NCI-H526 treated with DMSO at 0.1 percent for 48 hours (cell line): ENCODE results near the gene PTGIR.
"Not testable (repeated sequence)": the region's sequence is repeated elsewhere in the genome, so short reads cannot be mapped to it uniquely, and the experiment has no call there.

Source experiments
- DNase-seq: peaks from one replicate; lab custom pipeline; 2025; lab: John Stamatoyannopoulos, UW

The PTGIR gene

DNA sequence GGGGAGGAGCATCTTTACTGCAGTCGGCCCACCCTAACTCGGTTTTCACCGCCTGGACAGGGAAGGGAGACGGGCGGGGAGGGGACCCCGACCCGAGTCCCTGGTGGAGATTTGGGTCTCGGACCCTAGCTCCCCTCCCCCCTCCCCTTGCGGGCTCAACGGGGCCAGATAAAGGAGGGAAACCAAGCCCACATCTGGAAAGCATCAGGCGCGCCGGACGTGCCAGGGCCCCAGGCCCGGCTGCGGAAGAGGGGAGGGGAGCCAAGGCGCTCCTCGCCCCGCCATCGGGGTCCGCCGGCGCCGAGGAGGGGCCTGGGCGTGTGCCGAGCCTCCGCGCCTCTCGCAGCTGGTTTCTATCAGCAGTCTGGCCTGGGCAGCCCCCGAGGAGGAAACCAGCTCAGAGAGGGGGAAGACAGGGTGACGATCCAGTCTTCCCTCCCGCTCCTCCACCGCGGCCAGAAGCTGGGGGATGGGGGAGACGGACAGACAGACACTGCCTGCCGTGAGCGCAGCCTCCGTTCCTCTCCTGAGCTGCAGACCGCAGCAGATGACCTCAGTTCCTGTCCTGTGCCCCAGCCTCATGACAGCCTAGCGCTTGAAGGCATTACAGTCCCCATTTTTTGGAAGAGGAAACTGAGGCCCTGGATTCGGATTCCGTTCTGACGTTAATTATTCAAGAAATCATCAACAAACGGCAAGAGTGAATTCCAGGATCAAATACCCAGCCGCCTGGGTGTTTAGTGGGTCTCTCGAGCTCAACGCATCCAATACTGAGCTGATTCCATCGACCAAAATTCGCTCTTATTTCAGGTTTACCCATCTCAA is 14.7 kb upstream of the PTGIR start:
- no peak for DNase-seq

DNA sequence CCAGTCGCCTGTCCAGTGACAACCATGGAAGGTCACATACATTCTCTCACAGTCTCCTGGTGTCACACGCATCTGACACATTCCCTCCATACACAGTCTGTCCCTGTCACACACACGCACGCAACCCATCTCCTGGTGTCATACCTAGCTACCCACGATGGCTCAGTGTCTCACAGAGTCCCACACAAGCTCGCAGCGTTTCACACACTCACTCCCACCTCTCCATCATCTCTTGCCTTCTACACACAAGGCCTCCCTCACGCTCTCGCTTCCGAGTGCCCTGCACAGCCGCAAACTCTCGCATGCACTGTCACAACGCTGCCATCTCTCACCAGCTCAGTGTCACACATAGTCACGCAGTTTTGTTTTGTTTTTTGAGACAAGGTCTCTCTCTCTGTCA is 12.3 kb upstream of the PTGIR start:
- no peak for DNase-seq

DNA sequence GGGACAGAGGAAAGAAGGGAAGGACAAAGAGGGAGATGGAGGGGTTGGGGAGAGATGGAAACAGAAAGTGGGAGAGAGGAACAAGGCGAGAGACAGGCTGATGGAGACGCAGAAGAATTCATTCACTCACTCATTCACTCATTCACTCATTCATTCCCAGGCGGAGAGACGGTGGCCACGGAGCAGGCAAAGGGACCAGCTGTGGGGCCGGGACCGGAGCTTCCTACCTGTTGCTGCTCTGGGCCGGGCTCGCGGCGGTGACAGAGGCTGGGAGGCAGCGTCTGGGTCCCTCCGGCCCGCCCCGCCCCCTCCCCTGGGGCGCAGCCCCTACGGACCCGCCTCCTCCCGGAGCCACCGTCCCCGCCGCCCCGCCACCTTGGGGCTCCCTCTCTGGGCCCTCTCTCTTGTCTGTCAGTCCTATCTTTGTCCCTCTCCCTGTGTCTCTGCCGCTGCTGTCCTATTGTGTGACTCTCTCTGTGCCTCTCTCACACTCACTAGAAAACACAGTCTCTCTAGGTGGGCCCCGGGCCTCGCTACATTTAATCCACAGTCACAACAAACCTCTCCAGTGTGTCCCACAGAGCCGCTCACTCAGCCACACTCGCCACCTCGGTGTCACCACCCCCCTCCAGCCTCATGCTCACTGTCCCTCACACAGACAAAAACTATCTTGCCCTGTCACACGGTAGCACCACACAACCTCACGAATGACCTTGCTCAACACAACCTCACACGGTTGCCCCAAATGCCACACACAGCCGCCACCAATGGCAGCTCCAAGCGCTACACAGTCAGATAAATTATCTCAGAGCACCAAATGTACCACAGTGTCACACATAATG is 11.3 kb upstream of the PTGIR start, which contains the start of gene GNG8:
TSS of gene GNG8 (minus strand) at position 283 of the 842 bp plus-strand sequence. CDS start 1,520 bp downstream, outside the sequence.
- DNase-seq = no peak

DNA sequence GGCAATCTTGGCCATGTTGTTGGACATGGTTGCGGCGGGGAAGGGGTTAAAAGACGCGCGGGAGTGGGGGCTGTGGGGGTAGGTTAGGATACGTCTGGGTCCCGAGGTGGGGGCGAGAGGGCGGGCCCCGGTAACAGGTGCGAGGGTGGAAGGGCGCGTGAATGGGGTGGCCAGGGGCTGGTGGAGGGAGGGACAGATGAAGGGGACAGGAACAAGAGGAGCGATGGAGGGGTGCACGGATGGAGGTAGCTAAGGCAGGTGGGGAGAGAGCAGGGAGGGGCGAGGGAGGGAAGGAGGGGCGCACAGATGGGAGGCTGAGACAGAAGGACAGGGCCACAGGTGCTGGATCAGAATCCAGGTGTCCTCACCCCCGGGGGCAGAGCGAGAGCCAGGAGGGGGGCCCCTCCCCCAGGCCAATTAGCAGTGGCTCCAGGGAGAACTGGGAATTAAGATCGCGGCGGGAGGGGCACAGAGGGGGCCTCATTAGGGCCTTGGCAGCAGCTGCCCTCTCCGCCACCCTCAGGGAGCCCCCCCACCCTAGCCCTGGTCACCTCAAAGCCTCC is 9.8 kb upstream of the PTGIR start:
- no peak for DNase-seq

DNA sequence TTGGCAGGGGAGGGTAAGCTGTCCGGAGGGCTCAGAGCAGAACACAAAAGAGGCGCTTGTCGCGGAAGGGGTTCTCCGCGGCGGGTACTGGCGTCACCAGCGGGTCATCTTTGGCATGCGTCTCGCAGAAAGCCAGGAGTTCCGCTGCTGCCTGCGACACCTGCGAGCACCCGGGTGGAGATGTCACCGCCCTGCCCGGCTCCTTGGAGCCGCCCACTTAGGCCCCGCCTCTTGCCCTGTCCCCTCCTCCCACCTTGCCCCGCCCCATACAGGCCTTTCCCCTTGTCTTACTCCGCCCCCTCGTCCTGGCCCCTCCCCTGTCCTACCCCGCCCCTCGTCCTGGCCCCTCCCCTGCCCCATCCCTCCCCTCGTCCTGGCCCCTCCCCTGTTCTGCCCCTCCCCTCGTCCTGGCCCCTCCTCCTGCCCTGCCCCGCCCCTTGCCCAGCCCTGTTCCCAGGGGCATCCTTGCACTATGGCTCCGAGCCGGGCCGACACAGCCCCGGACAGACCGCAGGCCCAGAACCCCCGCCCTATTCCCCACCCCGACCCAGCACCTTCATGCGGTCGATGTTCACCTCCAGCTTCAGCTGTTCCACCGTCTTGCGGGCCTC is 9.3 kb upstream of the PTGIR start:
- DNase-seq = peak; percentile 34

DNA sequence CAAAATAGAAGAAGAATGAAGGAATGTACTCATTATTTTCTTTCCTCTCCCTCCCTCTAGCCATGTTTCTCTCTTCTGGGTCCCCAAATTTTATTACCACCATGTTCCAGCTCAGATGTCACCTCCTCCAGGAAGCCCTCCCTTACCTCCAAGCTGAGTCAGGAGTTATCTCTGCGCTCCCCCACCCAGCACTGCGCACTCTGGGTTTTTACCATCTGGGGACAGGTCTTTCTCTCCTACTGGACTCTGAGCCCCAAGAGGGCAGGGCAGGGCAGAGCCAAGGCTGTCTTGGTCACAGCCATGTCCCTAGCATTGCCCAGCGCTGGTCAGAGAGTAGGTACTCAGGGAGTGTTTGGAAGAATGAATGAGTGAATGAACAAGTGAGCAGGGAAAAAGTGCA is 8.2 kb upstream of the PTGIR start:
- DNase-seq = no peak

DNA sequence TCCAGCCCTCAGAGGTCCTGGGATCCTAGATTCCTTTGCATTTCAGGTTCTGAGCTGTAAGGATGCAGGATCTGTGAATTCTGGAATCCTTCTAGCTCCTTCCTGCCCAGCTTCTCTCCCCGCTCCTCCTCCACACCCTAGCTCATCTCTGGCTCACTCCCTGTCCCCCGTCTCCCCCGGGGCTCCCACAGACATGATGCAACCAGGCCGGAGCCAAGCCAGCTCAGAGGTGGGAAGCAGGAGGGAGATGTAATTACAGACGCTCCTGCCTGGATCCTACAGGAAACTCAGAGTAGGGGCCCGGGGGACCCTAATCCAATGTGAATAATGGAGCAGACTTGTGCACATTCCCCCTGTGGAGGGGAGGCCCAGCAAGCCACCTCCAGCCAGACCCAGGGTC is 6.6 kb upstream of the PTGIR start:
- no peak for DNase-seq

DNA sequence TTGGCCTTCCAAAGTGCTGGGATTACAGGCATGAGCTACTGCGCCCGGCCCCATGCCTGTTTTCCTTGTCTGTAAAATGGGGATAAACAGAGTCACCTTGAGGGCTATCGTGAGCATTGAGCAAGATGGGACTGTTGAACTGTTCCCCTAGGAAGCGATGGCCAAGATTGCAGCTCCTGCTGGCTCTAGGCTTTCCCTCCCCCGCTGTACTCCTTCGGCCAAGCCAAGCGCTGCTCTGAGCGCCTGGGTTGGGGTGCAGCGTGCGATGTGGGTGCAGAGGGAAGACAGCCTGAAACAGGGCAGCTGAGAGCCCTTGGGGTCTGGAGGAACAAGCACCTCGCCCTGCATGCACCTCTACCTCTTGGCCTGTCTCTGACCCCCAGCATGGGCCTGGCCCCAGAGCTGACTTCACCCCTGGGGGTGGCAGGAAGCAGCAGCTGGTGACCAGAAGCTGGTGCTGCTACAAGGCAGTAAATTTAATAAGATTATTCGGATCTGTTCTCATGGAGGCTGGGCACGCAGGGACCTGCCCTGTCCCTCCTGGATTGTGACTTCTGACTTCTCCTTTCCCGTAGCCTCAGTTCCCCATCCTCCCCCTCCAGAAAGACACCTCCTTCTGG is 5.8 kb upstream of the PTGIR start:
- no peak for DNase-seq

DNA sequence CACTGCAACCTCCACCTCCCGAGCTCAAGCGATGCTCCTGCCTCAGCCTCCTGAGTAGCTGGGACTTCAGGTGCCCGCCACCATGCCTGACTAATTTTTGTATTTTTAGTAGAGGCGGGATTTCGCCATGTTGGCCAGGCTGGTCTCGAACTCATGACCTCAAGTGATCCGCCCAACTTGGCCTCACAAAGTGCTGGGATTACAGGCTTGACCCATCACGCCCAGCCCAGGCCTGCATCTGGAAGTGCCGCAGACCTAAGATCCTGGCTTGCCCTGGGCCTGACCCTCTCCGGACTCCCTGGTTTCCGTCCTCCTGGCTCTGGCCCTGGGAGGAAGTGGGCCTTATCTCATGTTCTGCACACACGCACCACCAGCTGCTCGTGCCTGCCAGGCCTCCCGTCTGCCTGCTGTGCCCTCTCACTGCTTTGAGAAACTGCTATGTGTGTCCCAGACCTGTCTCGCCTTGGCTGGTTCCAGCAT is 4.7 kb upstream of the PTGIR start:
- no peak for DNase-seq

DNA sequence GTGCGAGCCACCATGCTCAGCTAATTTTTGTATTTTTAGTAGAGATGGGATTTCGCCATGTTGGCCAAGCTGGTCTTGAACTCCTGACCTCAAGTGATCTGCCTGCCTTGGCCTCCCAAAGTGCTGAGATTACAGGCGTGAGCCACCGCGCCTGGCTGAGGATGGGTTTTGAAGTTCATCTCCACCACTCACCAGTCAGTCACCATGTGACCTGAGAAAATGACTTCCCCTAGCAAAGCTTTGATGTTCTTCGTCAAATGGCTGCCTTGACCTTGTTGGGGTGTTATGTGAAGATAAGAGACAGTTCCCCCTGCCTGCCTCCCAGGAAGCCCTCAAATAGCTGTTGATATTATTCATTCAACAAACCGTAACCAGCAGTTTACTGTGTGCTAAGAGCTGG is 4.1 kb upstream of the PTGIR start:
- not testable (repeated sequence) for DNase-seq

DNA sequence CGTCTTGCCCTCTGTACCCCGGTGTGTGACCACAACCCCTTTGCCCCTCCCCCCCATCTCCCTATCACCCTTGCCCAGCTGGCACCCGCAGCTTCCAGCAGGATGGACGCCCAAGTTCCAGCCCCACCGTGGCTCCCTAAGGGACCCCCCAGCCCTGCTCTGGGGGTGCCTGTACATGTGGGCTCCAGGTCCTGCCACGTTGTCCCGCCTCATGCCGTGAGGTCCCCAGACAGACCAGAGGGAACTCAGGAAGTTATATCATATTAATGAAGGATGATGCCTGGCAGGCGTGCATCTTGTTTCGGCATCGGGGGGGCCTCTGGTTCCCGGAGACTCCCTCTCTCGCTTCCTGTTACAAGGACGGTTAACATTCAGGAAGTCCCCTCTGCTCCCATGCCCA is 1.6 kb upstream of the PTGIR start:
- no peak for DNase-seq

DNA sequence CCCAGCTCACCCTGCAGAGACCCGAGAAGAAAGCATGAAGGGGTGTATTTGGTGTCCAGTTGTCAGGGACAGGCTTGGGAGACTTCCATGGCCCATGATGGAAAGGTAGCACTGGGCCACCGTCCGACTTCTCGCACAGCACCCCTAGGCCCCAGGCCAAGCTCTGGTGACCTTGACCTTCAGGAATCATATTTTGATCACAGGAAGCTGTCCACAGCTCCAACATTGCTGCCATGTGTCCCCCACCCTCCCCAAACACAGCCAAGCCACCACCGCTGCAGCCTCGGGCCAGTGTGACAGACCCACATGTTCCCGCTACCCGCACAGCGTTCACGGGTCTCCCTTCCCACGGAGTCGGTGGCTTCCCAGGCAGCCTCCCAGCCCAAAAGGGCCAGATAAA is 842 bp upstream of the PTGIR start:
- DNase-seq = no peak

DNA sequence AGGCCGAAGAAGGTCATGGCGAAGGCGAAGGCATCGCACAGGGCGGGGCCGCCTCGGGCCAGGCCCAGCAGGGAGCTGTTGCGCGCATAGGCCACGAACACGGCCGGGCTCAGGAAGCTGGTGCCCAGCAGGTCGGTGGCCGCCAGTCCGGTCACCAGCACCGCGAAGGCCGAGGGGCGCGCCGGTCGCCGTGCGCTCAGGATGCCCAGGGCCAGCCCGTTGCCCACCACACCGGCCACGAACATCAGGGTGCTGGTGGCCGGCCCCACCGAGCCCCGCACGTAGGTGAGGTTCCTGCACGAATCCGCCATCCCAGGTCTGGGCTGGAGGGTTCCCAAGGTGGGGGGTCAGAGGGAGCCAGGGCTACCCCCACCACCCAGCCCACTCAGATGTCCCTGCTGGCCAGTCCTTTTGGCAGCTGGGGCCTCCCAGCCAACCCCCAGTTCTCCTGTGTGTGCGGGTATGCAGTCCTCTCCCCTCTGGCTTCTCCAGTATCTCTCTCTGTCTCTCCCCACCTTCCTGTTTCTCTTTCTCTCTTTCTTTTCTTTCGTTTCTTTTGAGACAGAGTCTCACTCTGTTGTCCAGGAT is 880 bp downstream of the PTGIR start:
- no peak for DNase-seq

DNA sequence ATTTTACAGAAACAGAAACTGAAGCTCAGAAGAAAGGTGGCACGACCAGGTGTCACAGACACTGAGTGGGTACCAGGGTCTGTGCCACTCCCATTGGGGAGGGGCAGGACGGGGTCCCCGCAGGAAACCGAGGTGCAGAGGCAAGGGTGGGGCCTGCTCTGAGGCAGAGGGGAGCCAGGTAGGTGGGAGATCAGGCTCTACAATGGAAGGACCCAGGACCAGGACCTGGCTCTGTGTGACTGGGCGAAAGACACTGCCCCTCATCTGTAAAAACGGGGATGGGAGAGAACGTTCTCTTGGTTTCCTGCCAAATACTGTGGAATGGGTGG is 2.8 kb downstream of the PTGIR start:
- no peak for DNase-seq

DNA sequence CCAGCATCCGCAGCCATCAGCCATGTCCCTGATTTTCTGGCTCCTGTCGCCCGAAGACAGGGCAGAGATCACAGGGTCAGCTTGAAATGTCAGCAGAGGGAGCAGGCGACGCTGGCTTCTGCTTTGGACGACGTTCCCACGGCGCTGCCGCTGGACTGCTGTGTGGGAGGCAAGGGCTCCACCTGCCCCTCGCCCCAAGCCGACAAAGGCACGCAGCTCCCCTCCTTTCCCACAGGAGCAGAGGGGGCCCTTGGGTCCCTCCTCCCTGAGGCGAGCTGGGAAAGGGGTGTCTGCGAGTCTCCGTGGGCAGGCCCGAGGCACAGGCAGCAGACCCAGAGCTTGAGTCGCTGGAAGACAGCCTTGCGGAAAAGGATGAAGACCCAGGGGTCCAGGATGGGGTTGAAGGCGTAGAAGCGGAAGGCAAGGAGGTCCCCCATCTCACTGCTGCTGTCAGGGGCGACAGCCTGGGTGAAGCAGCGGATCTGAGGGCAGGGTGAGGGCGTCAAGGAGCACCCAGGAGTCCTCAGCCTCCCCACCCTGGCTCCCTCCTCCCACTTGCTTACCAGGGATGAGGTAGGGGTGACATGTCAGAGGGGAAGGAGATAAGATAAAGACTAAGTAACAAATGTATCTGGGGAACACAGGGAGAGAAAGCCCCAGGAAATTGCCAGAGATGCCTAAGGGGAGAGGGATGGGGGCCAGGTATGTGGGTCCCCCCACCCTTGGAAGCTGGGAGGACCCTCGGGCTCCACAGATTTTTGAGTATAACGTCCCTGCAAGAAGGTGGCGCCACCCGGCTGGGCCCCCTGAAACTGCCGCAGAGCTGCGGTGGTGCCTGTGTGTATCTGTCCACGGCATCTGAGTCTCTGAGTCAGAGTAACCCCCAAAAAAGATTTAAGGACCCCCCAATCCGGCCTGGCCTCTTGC is 3.4 kb downstream of the PTGIR start:
- DNase-seq = no peak

DNA sequence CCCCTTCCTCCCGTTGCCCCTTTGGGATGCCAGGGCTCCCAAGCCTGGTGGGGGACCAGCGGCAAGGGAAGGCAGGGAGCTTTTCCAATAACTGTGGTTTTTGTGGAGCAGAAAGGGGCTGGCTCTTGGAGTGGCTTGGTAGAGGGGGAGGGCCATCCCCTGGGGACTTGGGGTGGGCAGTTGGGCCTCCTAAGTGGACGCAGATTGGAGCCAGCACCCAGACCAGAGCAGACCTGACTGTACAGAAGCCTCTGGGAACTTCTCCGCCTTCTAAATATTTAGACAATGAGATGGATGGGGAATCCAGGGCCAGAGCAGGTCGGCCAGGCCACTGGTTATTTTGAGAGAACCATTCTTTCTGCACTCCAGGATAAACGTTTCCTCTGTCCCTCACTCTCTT is 4.2 kb downstream of the PTGIR start:
- DNase-seq = no peak

DNA sequence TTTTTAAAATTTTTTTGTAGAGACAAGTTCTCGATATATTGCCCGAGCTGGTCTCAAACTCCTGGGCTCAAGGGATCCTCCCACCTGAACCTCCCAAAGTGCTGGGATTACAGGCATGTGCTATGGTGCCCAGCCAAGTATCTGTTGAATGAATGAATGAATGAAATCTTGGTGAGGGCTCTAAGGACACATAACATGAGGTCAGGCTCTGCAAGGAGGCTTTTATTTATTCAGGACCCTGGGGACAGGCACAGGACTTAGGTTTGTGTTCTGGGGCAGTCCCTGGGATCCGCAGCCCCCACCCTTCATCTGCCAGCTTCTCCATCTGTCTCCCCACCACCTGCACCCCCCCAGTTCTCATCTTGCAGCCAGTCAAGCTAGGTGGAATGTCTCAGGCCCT is 4.6 kb downstream of the PTGIR start:
- DNase-seq = no peak

DNA sequence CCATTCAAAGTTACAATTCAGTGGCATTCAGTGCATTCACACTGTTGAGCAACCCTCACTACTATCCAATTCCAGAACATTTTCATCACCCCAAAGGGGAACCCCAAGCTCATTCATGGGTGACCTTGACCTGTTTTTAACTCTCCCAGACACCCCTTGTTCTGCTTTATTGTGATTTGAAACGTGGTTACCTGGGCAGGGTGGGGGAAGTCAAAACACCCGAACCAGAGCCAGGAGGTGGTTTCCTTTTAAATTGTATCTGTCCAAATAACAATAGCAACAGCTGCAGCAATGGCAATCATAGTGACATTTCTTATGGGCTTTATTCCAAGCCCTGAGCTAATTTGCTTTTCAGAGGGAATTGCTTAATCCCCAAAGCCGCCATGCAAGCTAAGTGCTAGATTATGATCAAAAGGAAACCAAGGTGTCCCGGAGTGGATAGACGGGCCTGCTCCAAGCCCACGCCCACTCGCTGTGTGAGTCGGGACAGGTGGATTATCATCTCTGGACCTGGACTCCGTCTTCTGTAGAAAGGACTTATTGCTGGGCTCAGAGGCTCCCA is 6.1 kb downstream of the PTGIR start:
- no peak for DNase-seq

DNA sequence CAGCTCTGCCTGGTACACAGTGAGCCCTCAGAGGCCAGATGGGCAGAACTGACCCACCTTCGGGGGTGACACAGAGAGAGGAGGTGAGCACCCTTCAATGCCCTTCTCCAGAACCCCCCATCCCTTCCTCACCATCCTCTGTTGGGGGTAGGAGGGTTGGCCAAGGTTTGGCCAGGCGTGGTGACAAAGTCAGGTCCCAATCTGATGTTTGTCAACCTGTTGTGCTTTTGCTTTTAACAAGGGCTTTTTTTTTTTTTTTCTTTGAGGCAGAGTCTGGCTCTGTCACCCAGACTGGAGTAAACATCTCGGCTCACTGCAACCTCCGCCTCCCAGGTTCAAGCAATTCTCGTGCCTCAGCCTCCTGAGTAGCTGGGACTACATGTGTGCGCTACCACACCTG is 7.3 kb downstream of the PTGIR start:
- no peak for DNase-seq

DNA sequence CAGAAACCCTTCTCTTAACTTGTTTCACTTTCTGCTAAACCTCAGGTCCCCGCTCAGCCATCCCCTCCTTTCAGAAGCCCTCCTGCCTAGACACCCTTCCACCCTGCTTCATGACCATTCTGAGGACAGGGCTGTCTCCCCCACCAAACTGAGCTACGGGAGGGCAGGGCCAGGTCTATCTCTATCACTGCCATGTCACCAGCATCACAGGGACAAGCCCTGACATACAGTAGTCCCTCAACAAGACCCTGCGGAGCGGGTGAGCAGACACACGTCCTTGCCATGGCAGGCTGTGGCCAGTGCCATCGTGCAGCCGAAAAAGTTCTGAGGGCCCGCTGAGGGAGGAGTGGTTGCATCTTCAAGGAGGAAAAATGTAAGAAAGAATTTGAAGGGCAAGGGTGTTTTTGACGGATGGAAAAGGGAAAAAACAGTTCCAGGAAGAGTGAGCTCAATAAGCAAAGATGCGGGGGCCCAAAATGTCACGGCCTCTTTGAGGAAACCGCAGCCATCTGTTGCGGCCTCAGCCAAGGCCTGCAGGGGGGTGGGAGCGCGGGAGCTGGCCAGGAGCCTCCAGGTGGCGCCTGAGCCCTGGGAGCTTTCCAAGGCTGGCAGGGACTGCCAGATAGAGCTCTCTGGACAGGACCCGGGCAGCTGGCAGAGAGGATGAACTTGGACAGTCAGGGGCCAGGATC is 8.1 kb downstream of the PTGIR start:
- no peak for DNase-seq
